OCI-LY3 (cell line): Measurements from ENCODE around the gene ZNF213.

Source experiments
- H2AFZ ChIP-seq: fragments of 200-600, 300-600 bp; shearing (Covaris generic); 2 replicates; pipeline ENCODE4 v1.6.0; 2014; ENCODE audit warnings: antibody characterized with exemption, low read depth, low read length
- H3K27ac ChIP-seq: fragments of 200-600, 300-600 bp; sonication (generic); 2 replicates; pipeline ENCODE4 v1.5.1; 2014; ENCODE audit warnings: mild to moderate bottlenecking, low read length, moderate library complexity, mixed read lengths
- H3K27me3 ChIP-seq: fragments of 200-600, 300-600 bp; sonication (generic); 2 replicates; pipeline ENCODE4 v1.6.1; 2014; ENCODE audit warnings: low read depth, low read length, mixed read lengths
- H3K36me3 ChIP-seq: fragments of 200-600, 300-600 bp; sonication (generic); replicated peaks from 2 replicates; pipeline ENCODE3; 2014; ENCODE audit warnings: low read depth, low read length, mixed read lengths
- H3K4me1 ChIP-seq: fragments of 300-600, 200-600 bp; sonication (generic); 2 replicates; pipeline ENCODE4 v1.6.1; 2014; ENCODE audit warnings: low read length, mixed read lengths
- H3K4me2 ChIP-seq: fragments of 200-600, 300-600 bp; sonication (generic); 2 replicates; pipeline ENCODE4 v1.6.1; 2014; ENCODE audit warnings: low read length, mixed read lengths
- H3K4me3 ChIP-seq: fragments of 300-600, 200-600 bp; sonication (generic); 2 replicates; pipeline ENCODE4 v1.5.1; 2014; ENCODE audit warnings: antibody characterized with exemption, mild to moderate bottlenecking, low read length, moderate library complexity
- H3K79me2 ChIP-seq: fragments of 300-600, 200-600 bp; shearing (Covaris generic); 2 replicates; pipeline ENCODE4 v1.6.1; 2014; ENCODE audit warnings: mild to moderate bottlenecking, low read length, mixed read lengths
- H3K9ac ChIP-seq: fragments of 300-600, 200-600 bp; shearing (Covaris generic); 2 replicates; pipeline ENCODE4 v1.6.0; 2014; ENCODE audit warnings: mild to moderate bottlenecking, low read length, moderate library complexity
- H3K9me3 ChIP-seq: fragments of 200-600, 300-600 bp; shearing (Covaris generic); 2 replicates; pipeline ENCODE4 v1.6.1; 2014; ENCODE audit warnings: low read length, mixed read lengths; ENCODE audit not compliant: insufficient read depth
- H4K20me1 ChIP-seq: fragments of 200-600, 300-600 bp; sonication (generic); 2 replicates; pipeline ENCODE4 v1.6.1; 2016; ENCODE audit warnings: low read length, mixed read lengths; ENCODE audit not compliant: insufficient read depth
- EZH2phosphoT487 ChIP-seq: fragments of 200-600 bp; shearing (Covaris generic); IDR thresholded peaks from 2 replicates; pipeline ENCODE4 v1.6.1; 2018; ENCODE audit warnings: antibody characterized with exemption, mixed run types, low read depth
- TF ChIP-seq, protein P1 (sequence below): fragments of 200-600, 300-600 bp; sonication (generic); IDR thresholded peaks from 2 replicates; pipeline ENCODE4 v1.5.1; 2014; ENCODE audit warnings: antibody characterized with exemption, low read length, low read depth

The ZNF213 gene

GRCh38 chr16:3157229-3158025 lies 22.6 kb downstream of the ZNF213 start:
- Histone ChIP-seq H3K4me1 (peaks cover 5% of the 10 kb centered on the region; the same call in 1 of the 2 replicates), H2AFZ (no peak overlapping the region), H3K9ac (peak overlapping the region; percentile 82), H3K9me3 (no peaks in the 10 kb centered on the region), H3K4me3 (peak overlapping the region; percentile 95), H3K27ac (peak overlapping the region; percentile 84; the same call in 1 of the 2 replicates), H3K27me3 (no peaks in the 10 kb centered on the region), H3K79me2 (no peaks in the 10 kb centered on the region), H3K36me3 (no peaks in the 10 kb centered on the region), H4K20me1 (no peaks in the 10 kb centered on the region), H3K4me2 (peak overlapping the region; percentile 90)
- TF ChIP-seq, protein P1, sequence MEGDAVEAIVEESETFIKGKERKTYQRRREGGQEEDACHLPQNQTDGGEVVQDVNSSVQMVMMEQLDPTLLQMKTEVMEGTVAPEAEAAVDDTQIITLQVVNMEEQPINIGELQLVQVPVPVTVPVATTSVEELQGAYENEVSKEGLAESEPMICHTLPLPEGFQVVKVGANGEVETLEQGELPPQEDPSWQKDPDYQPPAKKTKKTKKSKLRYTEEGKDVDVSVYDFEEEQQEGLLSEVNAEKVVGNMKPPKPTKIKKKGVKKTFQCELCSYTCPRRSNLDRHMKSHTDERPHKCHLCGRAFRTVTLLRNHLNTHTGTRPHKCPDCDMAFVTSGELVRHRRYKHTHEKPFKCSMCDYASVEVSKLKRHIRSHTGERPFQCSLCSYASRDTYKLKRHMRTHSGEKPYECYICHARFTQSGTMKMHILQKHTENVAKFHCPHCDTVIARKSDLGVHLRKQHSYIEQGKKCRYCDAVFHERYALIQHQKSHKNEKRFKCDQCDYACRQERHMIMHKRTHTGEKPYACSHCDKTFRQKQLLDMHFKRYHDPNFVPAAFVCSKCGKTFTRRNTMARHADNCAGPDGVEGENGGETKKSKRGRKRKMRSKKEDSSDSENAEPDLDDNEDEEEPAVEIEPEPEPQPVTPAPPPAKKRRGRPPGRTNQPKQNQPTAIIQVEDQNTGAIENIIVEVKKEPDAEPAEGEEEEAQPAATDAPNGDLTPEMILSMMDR = no peak
- TF ChIP-seq EZH2phosphoT487 = no peak

- peaks cover 5% of the 10 kb centered on the region; the same call in 1 of the 2 replicates for H3K4me1 ChIP-seq
- H3K9ac ChIP-seq = peak overlapping the region; percentile 82
- peak overlapping the region; percentile 84 for H3K27ac ChIP-seq
- H4K20me1 ChIP-seq = no peaks in the 10 kb centered on the region
- no peaks in the 10 kb centered on the region for H3K79me2 ChIP-seq
- TF ChIP-seq, protein P1 = no peak
- no peak for TF ChIP-seq EZH2phosphoT487
- peak overlapping the region; percentile 95 for H3K4me3 ChIP-seq
- H3K36me3 ChIP-seq = no peaks in the 10 kb centered on the region
- peak overlapping the region; percentile 22; the same call in 1 of the 2 replicates for H2AFZ ChIP-seq
- no peaks in the 10 kb centered on the region for H3K9me3 ChIP-seq
- peak overlapping the region; percentile 90 for H3K4me2 ChIP-seq
- H3K27me3 ChIP-seq = no peaks in the 10 kb centered on the region
Observed at GRCh38 chr16:3158026-3158509, 23.2 kb downstream of the ZNF213 start.

DNA sequence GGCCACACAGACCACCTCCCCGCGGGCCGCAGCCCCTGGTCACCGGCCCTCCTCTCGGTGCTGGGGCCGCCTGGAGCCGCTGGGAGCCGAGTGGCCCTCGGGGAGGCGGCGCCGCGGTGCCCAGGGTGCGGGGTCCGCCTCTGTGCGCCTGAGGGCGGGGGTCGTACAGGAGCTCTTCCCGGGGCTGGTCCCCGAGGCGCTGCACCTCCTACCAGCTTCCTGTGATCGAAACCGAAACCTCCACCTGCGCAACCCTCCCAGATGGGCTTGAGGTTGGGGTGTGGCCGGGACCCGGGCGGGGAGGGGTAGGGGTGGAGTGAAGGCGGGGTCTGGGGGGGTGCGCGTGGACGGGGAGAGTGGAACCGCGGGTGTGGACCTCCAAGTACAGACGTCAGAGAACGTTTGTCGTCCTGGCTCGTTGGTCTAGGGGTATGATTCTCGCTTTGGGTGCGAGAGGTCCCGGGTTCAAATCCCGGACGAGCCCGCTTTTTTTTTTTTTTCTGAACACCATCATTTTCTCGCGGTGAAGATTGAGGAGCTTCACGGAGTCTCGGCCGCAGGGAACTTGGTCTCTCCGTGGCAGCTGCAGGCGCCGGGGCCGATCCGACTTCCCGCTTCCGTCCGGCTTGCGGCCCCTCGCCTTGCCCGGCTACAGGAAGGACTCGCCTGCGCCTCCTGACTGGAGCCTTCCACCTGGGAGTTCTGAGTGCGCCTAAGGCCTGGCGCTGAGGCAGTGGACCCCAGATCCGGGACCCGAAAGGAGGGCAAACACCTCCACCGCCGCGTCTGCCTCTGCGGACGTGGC lies 23.9 kb downstream of the ZNF213 start:
- no peaks in the 10 kb centered on the region for H3K36me3 ChIP-seq
- H3K4me2 ChIP-seq = peak overlapping the region; percentile 90
- no peaks in the 10 kb centered on the region for H4K20me1 ChIP-seq
- no peaks in the 10 kb centered on the region for H3K27me3 ChIP-seq
- no peak for TF ChIP-seq EZH2phosphoT487
- TF ChIP-seq, protein P1 = no peak
- H3K4me3 ChIP-seq = peak overlapping the region; percentile 95
- no peaks in the 10 kb centered on the region for H3K79me2 ChIP-seq
- no peaks in the 10 kb centered on the region for H3K9me3 ChIP-seq
- peak overlapping the region; percentile 89 for H3K9ac ChIP-seq
- H3K4me1 ChIP-seq = peaks cover 5% of the 10 kb centered on the region; the same call in 1 of the 2 replicates
- H3K27ac ChIP-seq = peak overlapping the region; percentile 84
- peak overlapping the region; percentile 78 for H2AFZ ChIP-seq
